Caco-2 (cell line): ENCODE measurements around the gene NBAS. TPM values are rescaled to one million over a fixed set of nuclear protein-coding genes. Genes with fewer than 3 reads are reported as not detected.

Experiments used
- BruUV-seq: library from RNA; stranded (reverse); fragments of 400-500 nt; replicated peaks from 2 replicates; lab custom pipeline; 2021; lab: Mats Ljungman, UMichigan
- CTCF ChIA-PET: fragments of 300-600 bp; sonication (Branson Sonifier 250); formaldehyde crosslinking; loops from one replicate; lab custom pipeline; 2022; ENCODE audit warnings: antibody characterized with exemption; lab: Charles Lee
- POLR2A ChIA-PET: fragments of 300-600 bp; sonication (Branson Sonifier 250); formaldehyde crosslinking; loops from one replicate; lab custom pipeline; 2022; ENCODE audit warnings: antibody characterized with exemption; lab: Charles Lee
- DNase-seq, 2 experiments: peaks; one replicate each; pipeline versions ENCODE4 v3.0.0 to v3.0.0-alpha.2; 2020 to 2022
- H3K27me3 ChIP-seq: replicated peaks from 2 replicates; pipeline ENCODE4 v1.6.0; 2011; ENCODE audit warnings: low read length; ENCODE audit not compliant: control insufficient read depth, insufficient read depth
- H3K36me3 ChIP-seq: 2 replicates; pipeline ENCODE4 v1.5.1; 2011; ENCODE audit warnings: low read length; ENCODE audit not compliant: control insufficient read depth, insufficient read depth
- H3K4me1 ChIP-seq: fragments of 250-450 bp; sonication (Bioruptor Pico); 2 replicates; pipeline ENCODE4 v1.5.1; 2020; ENCODE audit warnings: mild to moderate bottlenecking
- H3K4me3 ChIP-seq: 2 replicates; pipeline ENCODE4 v1.5.1; 2011; ENCODE audit warnings: low read depth, mild to moderate bottlenecking, control low read depth, low read length
- H3K9me3 ChIP-seq: fragments of 250-450 bp; sonication (Bioruptor Pico); 2 replicates; pipeline ENCODE4 v1.5.1; 2020; ENCODE audit warnings: mild to moderate bottlenecking, moderate library complexity
- H3K27ac Mint-ChIP-seq: one replicate; pipeline ENCODE4 v1.8.0; 2022; ENCODE audit warnings: mixed read lengths; ENCODE audit not compliant: unreplicated experiment
- H3K27me3 Mint-ChIP-seq: one replicate; pipeline ENCODE4 v1.8.0; 2022; ENCODE audit warnings: mixed read lengths; ENCODE audit not compliant: insufficient read depth, unreplicated experiment
- H3K36me3 Mint-ChIP-seq: one replicate; pipeline ENCODE4 v1.8.0; 2022; ENCODE audit warnings: mild to moderate bottlenecking, mixed read lengths; ENCODE audit not compliant: insufficient read depth, unreplicated experiment
- H3K4me1 Mint-ChIP-seq: one replicate; pipeline ENCODE4 v1.8.0; 2022; ENCODE audit warnings: low read depth, mixed read lengths; ENCODE audit not compliant: unreplicated experiment
- H3K4me3 Mint-ChIP-seq: one replicate; pipeline ENCODE4 v1.8.0; 2022; ENCODE audit warnings: mild to moderate bottlenecking, moderate library complexity, mixed read lengths; ENCODE audit not compliant: unreplicated experiment
- H3K9me3 Mint-ChIP-seq: one replicate; pipeline ENCODE4 v1.8.0; 2022; ENCODE audit warnings: mixed read lengths; ENCODE audit not compliant: unreplicated experiment
- intact Hi-C: fragments of 100-400 bp; cut with micrococcal nuclease; formaldehyde crosslinking; loops from one replicate; pipeline ENCODE4 v1.10.0; 2022; ENCODE audit not compliant: unreplicated experiment
- total RNA-seq: library from RNA; stranded (reverse); gene quantifications from 2 replicates; pipeline ENCODE4 v1.2.3, GENCODE V29; 2022
- TF ChIP-seq, protein P1 (sequence below), 2 experiments: fragments of 200-600 bp in 1 of 2; IDR thresholded peaks; 1 replicate in 1 of 2; 2 replicates in 1 of 2; pipeline versions ENCODE4 v1.5.1 to v1.8.0; 2011 to 2022; ENCODE audit warnings: antibody characterized with exemption in 1 of 2, control low read depth in 1 of 2, inconsistent platforms in 1 of 2, low read depth in 1 of 2, low read length in 1 of 2, mild to moderate bottlenecking in 1 of 2, moderate library complexity in 1 of 2; ENCODE audit not compliant: insufficient read depth in 1 of 2, severe bottlenecking in 1 of 2, unreplicated experiment in 1 of 2

Gene NBAS
- total RNA-seq, 1 experiment from 2014 or later: 31.1 TPM

DNA sequence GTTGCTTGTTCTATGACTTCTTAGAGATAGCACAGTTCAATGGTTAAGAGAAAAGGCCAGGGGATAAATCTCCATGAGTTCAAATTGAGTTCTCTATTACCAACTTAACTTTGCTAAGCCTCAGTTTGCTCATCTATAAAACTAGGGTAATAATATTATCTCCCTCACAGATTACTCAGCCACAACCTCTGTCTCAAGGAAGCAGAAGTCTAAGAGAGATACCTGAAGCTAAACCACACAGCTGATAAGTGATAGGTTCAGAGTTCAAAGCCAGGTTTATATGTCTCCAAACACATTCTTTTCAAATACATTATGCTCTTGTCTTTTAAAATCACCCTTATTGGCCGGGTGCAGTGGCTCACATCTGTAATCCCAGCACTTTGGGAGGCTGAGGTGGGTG, 287.7 kb downstream of the NBAS start:
- H3K4me3 ChIP-seq: no peak overlapping the region
- TF ChIP-seq, protein P1, sequence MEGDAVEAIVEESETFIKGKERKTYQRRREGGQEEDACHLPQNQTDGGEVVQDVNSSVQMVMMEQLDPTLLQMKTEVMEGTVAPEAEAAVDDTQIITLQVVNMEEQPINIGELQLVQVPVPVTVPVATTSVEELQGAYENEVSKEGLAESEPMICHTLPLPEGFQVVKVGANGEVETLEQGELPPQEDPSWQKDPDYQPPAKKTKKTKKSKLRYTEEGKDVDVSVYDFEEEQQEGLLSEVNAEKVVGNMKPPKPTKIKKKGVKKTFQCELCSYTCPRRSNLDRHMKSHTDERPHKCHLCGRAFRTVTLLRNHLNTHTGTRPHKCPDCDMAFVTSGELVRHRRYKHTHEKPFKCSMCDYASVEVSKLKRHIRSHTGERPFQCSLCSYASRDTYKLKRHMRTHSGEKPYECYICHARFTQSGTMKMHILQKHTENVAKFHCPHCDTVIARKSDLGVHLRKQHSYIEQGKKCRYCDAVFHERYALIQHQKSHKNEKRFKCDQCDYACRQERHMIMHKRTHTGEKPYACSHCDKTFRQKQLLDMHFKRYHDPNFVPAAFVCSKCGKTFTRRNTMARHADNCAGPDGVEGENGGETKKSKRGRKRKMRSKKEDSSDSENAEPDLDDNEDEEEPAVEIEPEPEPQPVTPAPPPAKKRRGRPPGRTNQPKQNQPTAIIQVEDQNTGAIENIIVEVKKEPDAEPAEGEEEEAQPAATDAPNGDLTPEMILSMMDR (IDR thresholded peaks at IDR 0.05; ENCODE audit: insufficient read depth in 1 of 2, low read depth in 1 of 2, low read length in 1 of 2, severe bottlenecking in 1 of 2, unreplicated experiment in 1 of 2): no peak
- no peaks in the 10 kb centered on the region for H3K36me3 ChIP-seq
- intact Hi-C loops: no loop called here
- BruUV-seq: no TSS peak
- Mint-ChIP-seq H3K27me3 (no peaks in the 10 kb centered on the region), H3K27ac (no peak overlapping the region), H3K4me1 (peaks cover 6% of the 10 kb centered on the region), H3K4me3 (no peak overlapping the region), H3K36me3 (peaks cover 6% of the 10 kb centered on the region), H3K9me3 (no peaks in the 10 kb centered on the region)
- no peaks in the 10 kb centered on the region for H3K9me3 ChIP-seq
- peaks cover 6% of the 10 kb centered on the region; the same call in 1 of the 2 replicates for H3K4me1 ChIP-seq
- no peaks in the 10 kb centered on the region for H3K27me3 ChIP-seq
- ChIA-PET POLR2A (no interaction called here), CTCF (no interaction called here)
- DNase-seq: no peak

DNA sequence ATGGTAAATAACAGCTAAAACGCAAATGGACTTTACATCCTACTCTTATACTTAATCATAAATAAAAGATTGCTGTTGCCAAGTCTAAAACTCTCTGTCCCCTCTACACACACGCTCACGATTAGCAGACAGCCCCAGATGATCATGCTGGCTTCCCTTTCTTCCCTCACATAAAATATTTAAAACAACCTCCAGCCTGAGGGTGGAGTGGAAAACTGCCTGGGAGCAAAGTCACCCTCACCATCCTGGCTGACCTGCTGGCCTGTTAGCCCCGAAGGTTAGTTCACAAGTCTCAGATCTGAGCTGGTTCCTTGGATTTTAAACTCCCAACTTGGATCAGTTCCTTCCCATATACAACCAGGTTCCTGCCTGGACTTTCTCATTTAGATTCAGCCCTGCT, 288.2 kb downstream of the NBAS start:
- peaks cover 6% of the 10 kb centered on the region for H3K36me3 Mint-ChIP-seq
- TF ChIP-seq, protein P1 (IDR thresholded peaks at IDR 0.05; ENCODE audit: insufficient read depth in 1 of 2, low read depth in 1 of 2, low read length in 1 of 2, severe bottlenecking in 1 of 2, unreplicated experiment in 1 of 2): no peak
- ChIA-PET CTCF (no interaction called here), POLR2A (no interaction called here)
- no peaks in the 10 kb centered on the region for H3K9me3 ChIP-seq
- intact Hi-C loops: no loop called here
- H3K4me1 Mint-ChIP-seq: peaks cover 6% of the 10 kb centered on the region
- no peaks in the 10 kb centered on the region for H3K27me3 Mint-ChIP-seq
- no peaks in the 10 kb centered on the region for H3K36me3 ChIP-seq
- no peak overlapping the region for H3K4me3 ChIP-seq
- peaks cover 6% of the 10 kb centered on the region; the same call in 1 of the 2 replicates for H3K4me1 ChIP-seq
- no peak overlapping the region for H3K27ac Mint-ChIP-seq
- no TSS peak for BruUV-seq
- DNase-seq: no peak
- H3K9me3 Mint-ChIP-seq: no peaks in the 10 kb centered on the region
- no peak overlapping the region for H3K4me3 Mint-ChIP-seq
- no peaks in the 10 kb centered on the region for H3K27me3 ChIP-seq

DNA sequence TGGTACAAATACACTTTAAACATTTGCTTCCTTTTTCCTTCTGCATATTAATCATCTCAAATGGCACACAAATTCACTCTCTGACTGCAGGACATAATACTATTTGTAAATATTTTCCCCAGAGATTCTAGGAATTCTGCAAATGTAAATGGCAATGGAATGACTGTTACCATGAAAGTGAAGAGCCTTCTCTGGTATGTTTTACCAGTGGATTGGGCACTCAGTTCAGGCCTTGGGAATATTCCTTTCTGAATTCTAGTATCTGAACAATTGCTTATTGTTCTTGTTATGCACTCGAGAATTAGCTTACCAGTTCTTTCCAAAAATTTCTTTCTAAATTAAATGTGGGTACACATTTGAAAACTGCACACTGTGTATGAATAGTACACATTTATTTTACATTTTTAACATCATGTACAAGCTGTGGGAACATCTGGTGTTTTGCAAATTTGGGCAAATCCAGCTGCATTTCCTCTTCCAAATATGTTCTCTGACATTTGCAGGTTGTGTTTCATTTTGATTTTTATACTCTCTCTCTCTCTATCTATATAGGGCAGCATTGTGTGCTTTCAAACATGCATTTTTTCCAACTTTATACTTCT, 289.1 kb downstream of the NBAS start:
- POLR2A ChIA-PET: no interaction called here
- Mint-ChIP-seq H3K9me3 (no peaks in the 10 kb centered on the region), H3K36me3 (peaks cover 6% of the 10 kb centered on the region), H3K4me3 (no peak overlapping the region), H3K27ac (no peak overlapping the region), H3K27me3 (no peaks in the 10 kb centered on the region), H3K4me1 (peaks cover 6% of the 10 kb centered on the region)
- no TSS peak for BruUV-seq
- Histone ChIP-seq H3K4me1 (peaks cover 6% of the 10 kb centered on the region; the same call in 1 of the 2 replicates), H3K36me3 (no peaks in the 10 kb centered on the region), H3K9me3 (no peaks in the 10 kb centered on the region), H3K4me3 (no peak overlapping the region), H3K27me3 (no peaks in the 10 kb centered on the region)
- TF ChIP-seq, protein P1 (IDR thresholded peaks at IDR 0.05; ENCODE audit: insufficient read depth in 1 of 2, low read depth in 1 of 2, low read length in 1 of 2, severe bottlenecking in 1 of 2, unreplicated experiment in 1 of 2): no peak
- DNase-seq: no peak
- intact Hi-C loops: no loop called here
- CTCF ChIA-PET: no interaction called here
